CD4-positive, alpha-beta T cell (primary cell): ENCODE measurements around the gene OIP5. TPM values are rescaled to one million over a fixed set of nuclear protein-coding genes. Genes with fewer than 3 reads are reported as not detected.
"Not testable (repeated sequence)": the region's sequence is repeated elsewhere in the genome, so short reads cannot be mapped to it uniquely, and the experiment has no call there.

Source experiments
- ATAC-seq: fragments of 200-7000 bp; cut with Tn5 transposase; one replicate; pipeline ENCODE4 v1.10.0; 2022; ENCODE audit warnings: mild to moderate bottlenecking; ENCODE audit not compliant: poor library complexity
- CTCF ChIA-PET: fragments of 350-600 bp; sonication (Branson Sonifier 250); formaldehyde crosslinking; loops from one replicate; lab custom pipeline; 2021; ENCODE audit warnings: antibody characterized with exemption, inconsistent platforms; lab: Charles Lee
- POLR2A ChIA-PET: fragments of 350-600 bp; sonication (Branson Sonifier 250); formaldehyde crosslinking; loops from one replicate; lab custom pipeline; 2021; ENCODE audit warnings: antibody characterized with exemption, inconsistent platforms; lab: Charles Lee
- DNase-seq, 14 experiments: peaks; one replicate each; pipeline ENCODE4 v3.0.0-alpha.2; 2013 to 2020; ENCODE audit warnings: mixed read lengths in 2 of 14
- H3K27ac ChIP-seq, 2 donors: one replicate each; pipeline versions ENCODE4 v1.5.1 to v1.7.0; 2013; ENCODE audit warnings: low read length in 2 of 2, low read depth in 1 of 2, mild to moderate bottlenecking in 1 of 2
- H3K27me3 ChIP-seq, 2 experiments: 1 replicate in 1 of 2; 2 replicates in 1 of 2; pipeline versions ENCODE4 v1.6.1 to v1.7.0; 2013; ENCODE audit warnings: low read length in 2 of 2, control low read depth in 1 of 2, mild to moderate bottlenecking in 1 of 2, moderate library complexity in 1 of 2; ENCODE audit not compliant: insufficient read depth in 2 of 2, control insufficient read depth in 1 of 2
- H3K36me3 ChIP-seq: one replicate; pipeline ENCODE4 v1.6.1; 2013; ENCODE audit warnings: low read length, control low read depth; ENCODE audit not compliant: insufficient read depth
- H3K4me1 ChIP-seq: one replicate; pipeline ENCODE4 v1.6.1; 2013; ENCODE audit warnings: low read length, control low read depth; ENCODE audit not compliant: insufficient read depth
- H3K4me3 ChIP-seq: one replicate; pipeline ENCODE4 v1.5.1; 2013; ENCODE audit warnings: mild to moderate bottlenecking, low read length, moderate library complexity
- H3K9me3 ChIP-seq, 2 experiments: 1 replicate in 1 of 2; 2 replicates in 1 of 2; pipeline versions ENCODE4 v1.6.1 to v1.7.0; 2013; ENCODE audit warnings: low read length in 2 of 2, mild to moderate bottlenecking in 2 of 2, control low read depth in 1 of 2, moderate library complexity in 1 of 2; ENCODE audit not compliant: control insufficient read depth in 1 of 2, insufficient read depth in 1 of 2
- H3K27ac Mint-ChIP-seq: one replicate; pipeline ENCODE4 v1.8.0; 2020; ENCODE audit warnings: mixed read lengths
- H3K27me3 Mint-ChIP-seq: one replicate; pipeline ENCODE4 v1.8.0; 2021; ENCODE audit warnings: mixed read lengths
- H3K36me3 Mint-ChIP-seq: one replicate; pipeline ENCODE4 v1.8.0; 2021; ENCODE audit warnings: low read depth, mixed read lengths
- H3K4me1 Mint-ChIP-seq: one replicate; pipeline ENCODE4 v1.8.0; 2021; ENCODE audit warnings: low read depth, mixed read lengths
- H3K4me3 Mint-ChIP-seq: one replicate; pipeline ENCODE4 v1.8.0; 2020; ENCODE audit warnings: mild to moderate bottlenecking, mixed read lengths
- H3K9me3 Mint-ChIP-seq: one replicate; pipeline ENCODE4 v1.8.0; 2020; ENCODE audit warnings: mixed read lengths
- intact Hi-C, 2 experiments: fragments of 100-400 bp; cut with DNase I in 1 of 2; cut with micrococcal nuclease in 1 of 2; formaldehyde crosslinking; loops; one replicate each; pipeline versions ENCODE4 v1.15.1 to v1.9.0; 2023 to 2025; cut with DNase I, micrococcal nuclease
- total RNA-seq, 174 experiments: library from RNA in 2 of 174; stranded (reverse) in 2 of 174; gene quantifications; one replicate each; pipeline ENCODE4 v1.2.3 and lab custom pipeline; 2021 to 2026
- TF ChIP-seq, protein P1 (sequence below): fragments of 200-600 bp; IDR thresholded peaks from one replicate; pipeline ENCODE4 v1.8.0; 2022; ENCODE audit warnings: antibody characterized with exemption, mild to moderate bottlenecking

OIP5 gene
- total RNA-seq, 2 experiments from 2014 or later, result 0.20 to 0.36 TPM

DNA sequence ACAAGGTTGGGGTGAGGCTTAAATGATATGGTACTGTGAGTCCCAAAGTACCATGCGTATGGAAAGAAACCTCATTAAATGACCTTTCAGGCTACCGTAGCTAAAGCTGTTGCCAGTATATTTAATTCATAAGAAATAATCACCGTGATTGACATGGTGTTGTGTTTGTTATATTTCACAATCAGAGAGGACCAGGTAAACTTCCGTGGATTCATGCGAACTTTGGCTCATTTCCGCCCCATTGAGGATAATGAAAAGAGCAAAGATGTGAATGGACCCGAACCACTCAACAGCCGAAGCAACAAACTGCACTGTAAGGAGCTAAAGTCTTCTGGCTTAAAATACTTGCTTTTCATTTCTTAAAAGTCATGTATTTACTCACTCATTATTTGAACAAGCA is 69.8 kb downstream of the OIP5 start:
- CTCF ChIA-PET, result interaction anchor here (0.6 kb wide), 1 partner anchor 1807 kb away, joined by 3 read pairs; no protein-coding TSS in a partner anchor
- Mint-ChIP-seq H3K27ac (no peak overlapping the region), H3K27me3 (no peaks in the 10 kb centered on the region), H3K9me3 (no peaks in the 10 kb centered on the region), H3K4me1 (no peaks in the 10 kb centered on the region), H3K36me3 (peaks cover 59% of the 10 kb centered on the region), H3K4me3 (no peak overlapping the region)
- POLR2A ChIA-PET, result no interaction called here
- intact Hi-C loops, result no loop called here
- DNase-seq, result no peak
- Histone ChIP-seq H3K9me3 (no peaks in the 10 kb centered on the region), H3K36me3 (peaks cover 33% of the 10 kb centered on the region), H3K27ac (no peak overlapping the region), H3K4me3 (no peak overlapping the region), H3K27me3 (no peaks in the 10 kb centered on the region), H3K4me1 (no peaks in the 10 kb centered on the region)
- ATAC-seq, result no peak
- TF ChIP-seq, protein P1, sequence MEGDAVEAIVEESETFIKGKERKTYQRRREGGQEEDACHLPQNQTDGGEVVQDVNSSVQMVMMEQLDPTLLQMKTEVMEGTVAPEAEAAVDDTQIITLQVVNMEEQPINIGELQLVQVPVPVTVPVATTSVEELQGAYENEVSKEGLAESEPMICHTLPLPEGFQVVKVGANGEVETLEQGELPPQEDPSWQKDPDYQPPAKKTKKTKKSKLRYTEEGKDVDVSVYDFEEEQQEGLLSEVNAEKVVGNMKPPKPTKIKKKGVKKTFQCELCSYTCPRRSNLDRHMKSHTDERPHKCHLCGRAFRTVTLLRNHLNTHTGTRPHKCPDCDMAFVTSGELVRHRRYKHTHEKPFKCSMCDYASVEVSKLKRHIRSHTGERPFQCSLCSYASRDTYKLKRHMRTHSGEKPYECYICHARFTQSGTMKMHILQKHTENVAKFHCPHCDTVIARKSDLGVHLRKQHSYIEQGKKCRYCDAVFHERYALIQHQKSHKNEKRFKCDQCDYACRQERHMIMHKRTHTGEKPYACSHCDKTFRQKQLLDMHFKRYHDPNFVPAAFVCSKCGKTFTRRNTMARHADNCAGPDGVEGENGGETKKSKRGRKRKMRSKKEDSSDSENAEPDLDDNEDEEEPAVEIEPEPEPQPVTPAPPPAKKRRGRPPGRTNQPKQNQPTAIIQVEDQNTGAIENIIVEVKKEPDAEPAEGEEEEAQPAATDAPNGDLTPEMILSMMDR, result no peak

DNA sequence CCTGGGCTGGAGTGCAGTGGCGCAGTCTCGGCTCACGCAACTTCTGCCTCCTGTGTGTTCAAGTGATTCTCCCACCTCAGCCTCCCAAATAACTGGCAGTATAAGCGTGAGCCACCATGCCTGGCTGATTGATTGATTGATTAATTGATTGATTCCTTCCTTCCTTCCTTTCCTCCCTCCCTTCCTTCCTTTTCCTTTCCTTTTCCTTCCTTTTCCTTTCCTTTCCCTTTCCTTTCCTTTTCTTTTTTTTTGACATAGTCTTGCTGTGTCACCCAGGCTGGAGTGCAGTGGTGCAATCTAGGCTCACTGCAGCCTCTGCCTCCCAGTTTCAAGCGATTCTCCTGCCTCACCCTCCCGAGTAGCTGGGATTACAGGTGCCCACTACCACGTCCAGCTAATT is 71.5 kb downstream of the OIP5 start:
- H3K27me3 Mint-ChIP-seq, H3K4me3 Mint-ChIP-seq, CTCF ChIA-PET, H3K4me1 Mint-ChIP-seq, H3K4me1 ChIP-seq, intact Hi-C loops, H3K9me3 Mint-ChIP-seq, H3K9me3 ChIP-seq, H3K27ac ChIP-seq, POLR2A ChIA-PET, H3K27ac Mint-ChIP-seq, H3K27me3 ChIP-seq, ATAC-seq, H3K4me3 ChIP-seq, DNase-seq: not testable (repeated sequence)
- H3K36me3 Mint-ChIP-seq, result peaks cover 62% of the 10 kb centered on the region
- H3K36me3 ChIP-seq, result peaks cover 38% of the 10 kb centered on the region

DNA sequence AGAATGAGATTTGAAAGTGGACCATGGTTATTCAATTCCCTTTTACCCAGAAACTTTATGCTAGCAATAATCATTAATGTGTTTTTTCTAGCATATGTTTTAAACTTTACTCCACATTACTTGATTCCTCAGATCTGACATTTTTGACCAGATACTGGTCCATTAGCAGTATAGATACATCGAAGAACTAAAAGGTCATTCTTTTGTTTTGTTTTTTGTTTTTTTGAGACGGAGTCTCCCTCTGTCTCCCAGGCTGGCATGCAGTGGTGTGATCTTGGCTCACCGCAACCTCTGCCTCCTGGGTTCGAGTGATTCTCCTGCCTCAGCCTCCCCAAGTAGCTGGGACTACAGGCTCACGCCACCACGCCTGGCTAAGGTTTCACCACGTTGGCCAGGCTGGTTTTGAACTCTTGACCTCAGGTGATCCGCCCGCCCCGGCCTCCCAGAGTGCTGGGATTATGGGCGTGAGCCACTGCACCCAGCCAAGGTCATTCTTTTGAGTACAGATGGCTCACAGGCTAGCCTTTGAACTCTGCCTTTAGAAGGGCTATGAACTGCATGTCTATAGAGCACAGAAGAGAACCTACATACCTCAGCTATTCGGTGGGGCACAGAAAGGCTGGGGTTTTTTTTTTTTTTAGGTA is 72.7 kb downstream of the OIP5 start:
- Mint-ChIP-seq H3K4me3 (no peak overlapping the region), H3K9me3 (no peaks in the 10 kb centered on the region), H3K4me1 (no peaks in the 10 kb centered on the region), H3K27ac (no peak overlapping the region), H3K27me3 (no peaks in the 10 kb centered on the region), H3K36me3 (peaks cover 60% of the 10 kb centered on the region)
- H3K27me3 ChIP-seq, result no peaks in the 10 kb centered on the region
- TF ChIP-seq, protein P1, result no peak
- no peak for DNase-seq
- H3K4me3 ChIP-seq, result no peak overlapping the region
- POLR2A ChIA-PET, result no interaction called here
- CTCF ChIA-PET, result no interaction called here
- intact Hi-C loops, result no loop called here
- H3K27ac ChIP-seq, result no peak overlapping the region
- H3K9me3 ChIP-seq, result no peaks in the 10 kb centered on the region
- no peak for ATAC-seq
- no peaks in the 10 kb centered on the region for H3K4me1 ChIP-seq
- H3K36me3 ChIP-seq, result peaks cover 32% of the 10 kb centered on the region

Other genes with a start within 250 kb of the OIP5 start
- gene INO80, start 216.3 kb downstream of the OIP5 start, total RNA-seq, result 10 to 100 TPM; 20.3 to 22.9 TPM
- gene EXD1, start 101.8 kb downstream of the OIP5 start, total RNA-seq, result not detected
- 10 to 100 TPM; 20.7 to 25.5 TPM for gene CHP1, start 101.3 kb downstream of the OIP5 start, total RNA-seq
- gene NUSAP1, start 290 bp upstream of the OIP5 start, total RNA-seq, result 1 to 10 TPM; 2.2 to 2.3 TPM
- gene NDUFAF1, start 69.9 kb upstream of the OIP5 start, total RNA-seq, result 1 to 10 TPM; 2.0 to 2.3 TPM
- gene RTF1, start 84.5 kb upstream of the OIP5 start, total RNA-seq, result 10 to 100 TPM; 29.9 to 34.2 TPM
- not detected for gene ITPKA, start 161.3 kb upstream of the OIP5 start, total RNA-seq
- 1 to 10 TPM; 9.7 to 9.9 TPM for gene LTK, start 181.2 kb upstream of the OIP5 start, total RNA-seq
- gene RPAP1, start 211.7 kb upstream of the OIP5 start, total RNA-seq, result 10 to 100 TPM; 20.8 to 22.5 TPM
- gene TYRO3, start 226.6 kb upstream of the OIP5 start, total RNA-seq, result under 1 TPM; 0.42 to 0.47 TPM